Astrocyte (in vitro differentiated cells and primary cell): ENCODE measurements around the gene PLD1. TPM values are rescaled to one million over a fixed set of nuclear protein-coding genes. Genes with fewer than 3 reads are reported as not detected.
A peak's percentile ranks its signal among the peaks of the same experiment; 100 is the strongest.

Experiments
- DNase-seq: peaks from one replicate; pipeline ENCODE4 v3.0.0-alpha.2; 2010; ENCODE audit warnings: low read depth
- FAIRE-seq: peaks from 2 replicates; lab custom pipeline; 2011; peaks lifted over from hg19 to GRCh38; lab: Jason Lieb, UNC
- H2AFZ ChIP-seq: 2 replicates; pipeline ENCODE4 v1.6.0; 2012; ENCODE audit warnings: low read depth, low read length, inconsistent platforms
- H3K27ac ChIP-seq: 2 replicates; pipeline ENCODE4 v1.5.1; 2011; ENCODE audit warnings: low read depth, low read length, inconsistent platforms
- H3K27me3 ChIP-seq: 2 replicates; pipeline ENCODE4 v1.6.0; 2011; ENCODE audit warnings: low read length, inconsistent platforms; ENCODE audit not compliant: insufficient read depth
- H3K36me3 ChIP-seq: 2 replicates; pipeline ENCODE4 v1.5.1; 2011; ENCODE audit warnings: low read length, inconsistent platforms; ENCODE audit not compliant: insufficient read depth
- H3K4me1 ChIP-seq: 2 replicates; pipeline ENCODE4 v1.5.1; 2011; ENCODE audit warnings: low read length, inconsistent platforms; ENCODE audit not compliant: insufficient read depth
- H3K4me2 ChIP-seq: 2 replicates; pipeline ENCODE4 v1.6.0; 2012; ENCODE audit warnings: low read length, inconsistent platforms
- H3K4me3 ChIP-seq: 2 replicates; pipeline ENCODE4 v1.5.1; 2011; ENCODE audit warnings: low read depth, mild to moderate bottlenecking, low read length, inconsistent platforms; ENCODE audit not compliant: insufficient read depth
- H3K79me2 ChIP-seq: 2 replicates; pipeline ENCODE4 v1.6.0; 2012; ENCODE audit warnings: mild to moderate bottlenecking, low read length, inconsistent platforms; ENCODE audit not compliant: insufficient read depth
- H3K9ac ChIP-seq: 2 replicates; pipeline ENCODE4 v1.6.0; 2012; ENCODE audit warnings: mild to moderate bottlenecking, low read length, inconsistent platforms
- H3K9me3 ChIP-seq: 2 replicates; pipeline ENCODE4 v1.5.1; 2012; ENCODE audit warnings: low read depth, mild to moderate bottlenecking, low read length, inconsistent platforms; ENCODE audit not compliant: insufficient read depth
- H4K20me1 ChIP-seq: 2 replicates; pipeline ENCODE4 v1.6.0; 2012; ENCODE audit warnings: low read length, inconsistent platforms; ENCODE audit not compliant: insufficient read depth
- H3K27ac Mint-ChIP-seq: one replicate; pipeline ENCODE4 v1.8.0; 2021; ENCODE audit warnings: mild to moderate bottlenecking, mixed read lengths; ENCODE audit not compliant: unreplicated experiment
- H3K27me3 Mint-ChIP-seq: one replicate; pipeline ENCODE4 v1.8.0; 2021; ENCODE audit warnings: low read depth, mixed read lengths; ENCODE audit not compliant: unreplicated experiment
- H3K36me3 Mint-ChIP-seq: one replicate; pipeline ENCODE4 v1.8.0; 2021; ENCODE audit warnings: low read depth, mixed read lengths; ENCODE audit not compliant: unreplicated experiment
- H3K4me1 Mint-ChIP-seq: one replicate; pipeline ENCODE4 v1.8.0; 2021; ENCODE audit warnings: low read depth, mixed read lengths; ENCODE audit not compliant: unreplicated experiment
- H3K4me3 Mint-ChIP-seq: one replicate; pipeline ENCODE4 v1.8.0; 2021; ENCODE audit warnings: mild to moderate bottlenecking, moderate library complexity, mixed read lengths; ENCODE audit not compliant: unreplicated experiment
- H3K9me3 Mint-ChIP-seq: one replicate; pipeline ENCODE4 v1.8.0; 2021; ENCODE audit warnings: mild to moderate bottlenecking, mixed read lengths; ENCODE audit not compliant: unreplicated experiment
- EZH2 ChIP-seq: IDR thresholded peaks from 2 replicates; pipeline ENCODE4 v1.6.1; 2012; ENCODE audit warnings: mild to moderate bottlenecking, low read length, inconsistent platforms; ENCODE audit not compliant: insufficient read depth
- total RNA-seq: library from RNA; stranded (reverse); gene quantifications from 2 replicates; pipeline ENCODE4 v1.2.1, GENCODE V29; 2021
- TF ChIP-seq, protein P1 (sequence below): IDR thresholded peaks from 2 replicates; pipeline ENCODE4 v1.5.1; 2011; ENCODE audit warnings: low read depth, mild to moderate bottlenecking, inconsistent platforms, low read length, moderate library complexity; ENCODE audit not compliant: insufficient read depth

The PLD1 gene
- total RNA-seq, 1 donor from 2014 or later = 21.5 TPM

DNA sequence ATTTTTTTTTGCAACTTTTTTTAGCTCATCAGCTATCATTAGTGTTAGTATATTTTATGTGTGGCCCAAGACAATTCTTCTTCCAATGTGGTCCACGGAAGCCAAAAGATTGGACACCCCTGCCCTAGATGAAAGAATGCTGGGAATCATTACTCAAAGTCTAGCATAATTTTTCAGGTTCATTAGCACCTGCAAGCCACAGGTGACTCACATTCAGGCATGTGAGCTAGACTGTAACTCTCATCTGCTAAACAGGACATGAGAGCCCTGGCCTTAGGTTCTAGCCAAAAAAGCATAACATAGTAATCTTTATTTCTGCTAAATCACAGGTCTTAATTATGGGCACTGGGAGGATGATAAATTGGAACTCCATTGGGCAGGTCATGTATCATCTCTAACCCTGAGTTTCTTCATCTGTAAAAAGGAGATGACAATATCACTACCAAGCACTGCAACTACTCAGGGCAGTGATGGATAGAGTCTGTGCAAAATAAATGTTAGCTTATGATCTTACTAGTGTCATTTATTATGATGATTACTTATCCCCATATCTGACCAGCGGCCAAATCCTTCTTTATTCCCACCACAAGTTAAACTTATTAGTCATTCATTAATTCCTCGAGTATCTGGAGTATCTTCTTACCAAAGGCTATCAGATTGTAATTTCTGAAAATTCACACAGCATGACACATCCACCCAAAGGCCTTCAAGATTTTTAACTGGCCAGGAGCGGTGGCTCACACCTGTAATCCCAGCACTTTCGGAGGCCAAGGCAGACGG lies 125.0 kb downstream of the PLD1 start:
- Histone ChIP-seq H3K27me3 (no peaks in the 10 kb centered on the region), H2AFZ (no peak overlapping the region), H4K20me1 (no peaks in the 10 kb centered on the region), H3K79me2 (no peaks in the 10 kb centered on the region), H3K27ac (no peak overlapping the region), H3K4me1 (no peaks in the 10 kb centered on the region), H3K9me3 (no peaks in the 10 kb centered on the region), H3K36me3 (no peaks in the 10 kb centered on the region), H3K9ac (no peak overlapping the region), H3K4me3 (no peak overlapping the region), H3K4me2 (no peak overlapping the region)
- Mint-ChIP-seq H3K27me3 (no peaks in the 10 kb centered on the region), H3K4me1 (no peaks in the 10 kb centered on the region), H3K36me3 (peaks cover 13% of the 10 kb centered on the region), H3K27ac (no peak overlapping the region), H3K9me3 (peaks cover 2% of the 10 kb centered on the region), H3K4me3 (no peak overlapping the region)
- TF ChIP-seq EZH2 = no peak
- TF ChIP-seq, protein P1, sequence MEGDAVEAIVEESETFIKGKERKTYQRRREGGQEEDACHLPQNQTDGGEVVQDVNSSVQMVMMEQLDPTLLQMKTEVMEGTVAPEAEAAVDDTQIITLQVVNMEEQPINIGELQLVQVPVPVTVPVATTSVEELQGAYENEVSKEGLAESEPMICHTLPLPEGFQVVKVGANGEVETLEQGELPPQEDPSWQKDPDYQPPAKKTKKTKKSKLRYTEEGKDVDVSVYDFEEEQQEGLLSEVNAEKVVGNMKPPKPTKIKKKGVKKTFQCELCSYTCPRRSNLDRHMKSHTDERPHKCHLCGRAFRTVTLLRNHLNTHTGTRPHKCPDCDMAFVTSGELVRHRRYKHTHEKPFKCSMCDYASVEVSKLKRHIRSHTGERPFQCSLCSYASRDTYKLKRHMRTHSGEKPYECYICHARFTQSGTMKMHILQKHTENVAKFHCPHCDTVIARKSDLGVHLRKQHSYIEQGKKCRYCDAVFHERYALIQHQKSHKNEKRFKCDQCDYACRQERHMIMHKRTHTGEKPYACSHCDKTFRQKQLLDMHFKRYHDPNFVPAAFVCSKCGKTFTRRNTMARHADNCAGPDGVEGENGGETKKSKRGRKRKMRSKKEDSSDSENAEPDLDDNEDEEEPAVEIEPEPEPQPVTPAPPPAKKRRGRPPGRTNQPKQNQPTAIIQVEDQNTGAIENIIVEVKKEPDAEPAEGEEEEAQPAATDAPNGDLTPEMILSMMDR = no peak
- FAIRE-seq = no peak
- DNase-seq = peak; percentile 78

DNA sequence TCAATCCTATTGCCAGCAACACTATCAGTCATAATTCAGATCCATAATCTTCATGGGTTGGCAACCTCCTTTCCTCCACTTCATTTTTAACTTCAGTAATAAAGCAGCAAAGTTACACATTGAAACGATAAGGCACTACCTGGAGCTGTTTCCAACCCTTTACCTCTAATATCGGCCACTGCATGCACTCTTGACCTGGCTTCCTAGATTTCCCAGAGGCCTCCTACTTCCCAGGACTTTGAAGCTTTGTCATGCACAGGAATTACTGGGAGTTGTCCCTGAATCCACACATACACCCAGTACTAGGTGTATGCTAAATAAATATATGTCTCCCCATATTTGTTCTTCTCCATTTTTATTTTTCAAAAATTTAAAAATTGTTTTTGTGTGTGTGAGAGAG lies 126.1 kb downstream of the PLD1 start:
- Mint-ChIP-seq H3K36me3 (peaks cover 13% of the 10 kb centered on the region), H3K4me3 (no peak overlapping the region), H3K9me3 (peaks cover 2% of the 10 kb centered on the region), H3K4me1 (no peaks in the 10 kb centered on the region), H3K27ac (no peak overlapping the region), H3K27me3 (no peaks in the 10 kb centered on the region)
- no peaks in the 10 kb centered on the region for H3K27me3 ChIP-seq
- FAIRE-seq (no peak), DNase-seq (no peak)
- H3K4me1 ChIP-seq = no peaks in the 10 kb centered on the region
- H3K9me3 ChIP-seq = no peaks in the 10 kb centered on the region
- H3K27ac ChIP-seq = no peak overlapping the region
- no peaks in the 10 kb centered on the region for H3K36me3 ChIP-seq
- no peaks in the 10 kb centered on the region for H4K20me1 ChIP-seq
- no peak overlapping the region for H3K9ac ChIP-seq
- H3K4me2 ChIP-seq = no peak overlapping the region
- H2AFZ ChIP-seq = no peak overlapping the region
- TF ChIP-seq, protein P1 = no peak
- TF ChIP-seq EZH2 = no peak
- no peak overlapping the region for H3K4me3 ChIP-seq
- H3K79me2 ChIP-seq = no peaks in the 10 kb centered on the region

- Histone ChIP-seq H3K79me2 (no peaks in the 10 kb centered on the region), H3K36me3 (no peaks in the 10 kb centered on the region), H3K27ac (no peak overlapping the region), H3K27me3 (no peaks in the 10 kb centered on the region), H3K9me3 (no peaks in the 10 kb centered on the region), H3K4me3 (no peak overlapping the region), H2AFZ (no peak overlapping the region), H3K4me1 (no peaks in the 10 kb centered on the region), H3K4me2 (no peak overlapping the region), H4K20me1 (no peaks in the 10 kb centered on the region), H3K9ac (no peak overlapping the region)
- Mint-ChIP-seq H3K4me1 (no peaks in the 10 kb centered on the region), H3K9me3 (peaks cover 2% of the 10 kb centered on the region), H3K27ac (no peak overlapping the region), H3K4me3 (no peak overlapping the region), H3K36me3 (peaks cover 13% of the 10 kb centered on the region), H3K27me3 (no peaks in the 10 kb centered on the region)
- TF ChIP-seq EZH2 = no peak
- TF ChIP-seq, protein P1 = no peak
- FAIRE-seq (no peak), DNase-seq (no peak)
Observed at GRCh38 chr3:171682743-171683142, 127.5 kb downstream of the PLD1 start.
